ENCODE measurements around the gene PCYOX1L.
A peak's percentile ranks its signal among the peaks of the same experiment; 100 is the strongest.

Gene PCYOX1L

DNA sequence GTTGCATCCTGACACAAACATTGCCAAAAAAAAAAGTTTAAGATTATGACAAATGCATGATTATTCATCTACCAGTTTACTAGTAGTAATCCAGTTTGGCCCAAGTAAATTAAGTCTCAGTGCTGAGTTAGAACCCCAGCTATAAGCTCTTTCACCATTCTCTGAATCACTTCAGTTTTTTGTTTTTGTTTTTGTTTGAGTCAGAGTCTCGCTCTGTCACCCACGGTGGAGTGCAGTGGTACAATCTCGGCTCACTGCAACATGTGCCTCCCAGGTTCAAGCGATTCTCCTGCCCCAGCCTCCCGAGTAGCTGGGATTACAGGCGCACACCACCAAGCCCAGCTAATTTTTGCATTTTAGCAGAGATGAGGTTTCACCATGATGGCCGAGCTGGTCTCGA lies 1.5 kb upstream of the PCYOX1L start:
- no peak for DNase-seq (ENCODE audit: low read depth)
- no peak overlapping the region for H3K4me3 ChIP-seq (replicated peaks; ENCODE audit: low read depth, low read length)
- TF ChIP-seq, protein P1, sequence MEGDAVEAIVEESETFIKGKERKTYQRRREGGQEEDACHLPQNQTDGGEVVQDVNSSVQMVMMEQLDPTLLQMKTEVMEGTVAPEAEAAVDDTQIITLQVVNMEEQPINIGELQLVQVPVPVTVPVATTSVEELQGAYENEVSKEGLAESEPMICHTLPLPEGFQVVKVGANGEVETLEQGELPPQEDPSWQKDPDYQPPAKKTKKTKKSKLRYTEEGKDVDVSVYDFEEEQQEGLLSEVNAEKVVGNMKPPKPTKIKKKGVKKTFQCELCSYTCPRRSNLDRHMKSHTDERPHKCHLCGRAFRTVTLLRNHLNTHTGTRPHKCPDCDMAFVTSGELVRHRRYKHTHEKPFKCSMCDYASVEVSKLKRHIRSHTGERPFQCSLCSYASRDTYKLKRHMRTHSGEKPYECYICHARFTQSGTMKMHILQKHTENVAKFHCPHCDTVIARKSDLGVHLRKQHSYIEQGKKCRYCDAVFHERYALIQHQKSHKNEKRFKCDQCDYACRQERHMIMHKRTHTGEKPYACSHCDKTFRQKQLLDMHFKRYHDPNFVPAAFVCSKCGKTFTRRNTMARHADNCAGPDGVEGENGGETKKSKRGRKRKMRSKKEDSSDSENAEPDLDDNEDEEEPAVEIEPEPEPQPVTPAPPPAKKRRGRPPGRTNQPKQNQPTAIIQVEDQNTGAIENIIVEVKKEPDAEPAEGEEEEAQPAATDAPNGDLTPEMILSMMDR (IDR thresholded peaks at IDR 0.05; ENCODE audit: low read length, missing control alignments), result no peak

DNA sequence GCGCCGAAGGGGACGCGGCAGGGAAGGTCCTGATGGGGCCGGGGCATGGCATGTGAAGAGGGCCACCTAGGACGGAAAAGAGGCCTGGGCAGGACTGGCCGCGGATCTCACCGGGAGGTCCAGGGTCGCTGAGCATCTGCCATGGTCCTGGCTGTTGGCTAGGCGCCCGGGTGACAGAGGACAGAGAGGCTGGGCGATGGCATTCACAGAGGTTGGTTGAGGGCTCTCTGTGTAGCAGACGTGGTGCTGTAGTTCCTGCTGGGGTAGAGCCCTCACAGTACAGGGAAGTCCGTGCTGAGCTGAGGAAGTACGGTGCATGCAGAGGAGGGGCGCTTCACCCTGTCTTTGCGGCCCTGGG lies 427 bp downstream of the PCYOX1L start:
- H3K4me3 ChIP-seq (replicated peaks; ENCODE audit: low read depth, low read length), result peak overlapping the region; percentile 75
- no peak for DNase-seq (ENCODE audit: low read depth)
- TF ChIP-seq, protein P1 (IDR thresholded peaks at IDR 0.05; ENCODE audit: low read length, missing control alignments), result no peak

DNA sequence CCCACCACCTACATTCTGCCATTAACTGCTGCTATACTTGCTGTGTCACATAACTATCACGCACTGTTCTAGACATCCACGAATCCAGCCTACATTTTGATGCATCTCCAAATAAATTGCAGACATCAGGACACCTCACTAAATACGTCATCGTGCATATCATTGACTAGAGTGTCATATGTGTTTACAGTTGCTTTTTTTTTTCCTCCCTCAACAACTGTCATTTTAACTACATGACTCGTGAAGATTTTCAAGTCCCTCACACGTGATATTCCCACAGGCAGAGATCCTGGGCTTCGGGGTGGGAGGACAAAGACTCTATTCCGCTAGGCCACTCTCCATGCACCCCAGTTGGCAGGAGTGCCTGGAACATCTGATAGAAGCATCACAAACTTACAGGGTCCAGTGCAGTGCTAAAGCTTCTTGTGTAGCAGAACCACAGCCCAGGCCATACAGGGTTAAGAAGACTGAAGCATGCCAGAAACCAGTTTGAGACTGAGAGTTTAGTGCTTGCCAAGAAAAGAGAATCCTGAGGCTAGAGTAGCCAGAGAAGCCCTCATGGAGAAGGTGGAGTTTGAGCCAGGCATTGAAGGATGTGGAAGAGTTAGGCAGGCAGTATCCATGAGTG lies 1.1 kb downstream of the PCYOX1L start:
- peak overlapping the region; percentile 75 for H3K4me3 ChIP-seq (replicated peaks; ENCODE audit: low read depth, low read length)
- TF ChIP-seq, protein P1 (IDR thresholded peaks at IDR 0.05; ENCODE audit: low read length, missing control alignments), result no peak

DNA sequence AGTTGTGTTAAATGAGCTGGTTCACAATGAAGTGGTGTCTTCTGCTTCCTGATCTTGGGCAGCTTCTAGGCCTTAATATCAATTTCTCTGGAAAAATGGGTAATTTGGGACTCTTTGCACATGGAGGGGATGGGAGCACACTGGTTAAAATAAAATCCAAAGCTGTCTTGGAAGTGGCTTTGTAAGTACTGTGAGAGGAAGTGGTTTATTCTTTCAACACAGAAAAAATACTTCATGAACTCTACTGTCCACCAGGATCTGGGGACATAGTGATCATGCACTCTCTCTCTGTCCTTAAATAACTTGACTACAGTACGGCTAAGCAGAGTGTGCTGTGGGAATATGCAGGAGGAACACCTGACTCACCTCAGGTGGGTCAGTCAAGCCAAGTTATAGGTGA lies 2.4 kb downstream of the PCYOX1L start:
- H3K4me3 ChIP-seq (replicated peaks; ENCODE audit: low read depth, low read length), result no peak overlapping the region
- TF ChIP-seq, protein P1 (IDR thresholded peaks at IDR 0.05; ENCODE audit: low read length, missing control alignments), result no peak
- no peak for DNase-seq (ENCODE audit: low read depth)

More for the DNA sequence above, 1.1 kb downstream of the PCYOX1L start:
- no peak for DNase-seq (ENCODE audit: low read depth)

DNA sequence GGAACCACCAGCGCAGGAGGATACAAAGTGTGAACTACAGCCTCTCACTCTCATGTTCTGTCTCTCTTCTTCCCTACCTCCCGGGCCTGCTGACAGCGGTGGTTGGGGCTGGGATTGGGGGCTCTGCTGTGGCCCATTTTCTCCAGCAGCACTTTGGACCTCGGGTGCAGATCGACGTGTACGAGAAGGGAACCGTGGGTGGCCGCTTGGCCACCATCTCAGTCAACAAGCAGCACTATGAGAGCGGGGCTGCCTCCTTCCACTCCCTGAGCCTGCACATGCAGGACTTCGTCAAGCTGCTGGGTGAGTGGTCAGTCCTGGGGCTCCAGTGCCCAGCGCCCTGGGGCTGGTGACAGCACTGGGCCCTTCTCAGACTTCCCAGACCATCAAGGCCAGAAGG lies 4.7 kb downstream of the PCYOX1L start:
- no peak for DNase-seq (ENCODE audit: low read depth)
- no peak overlapping the region for H3K4me3 ChIP-seq (replicated peaks; ENCODE audit: low read depth, low read length)
- TF ChIP-seq, protein P1 (IDR thresholded peaks at IDR 0.05; ENCODE audit: low read length, missing control alignments), result no peak

DNA sequence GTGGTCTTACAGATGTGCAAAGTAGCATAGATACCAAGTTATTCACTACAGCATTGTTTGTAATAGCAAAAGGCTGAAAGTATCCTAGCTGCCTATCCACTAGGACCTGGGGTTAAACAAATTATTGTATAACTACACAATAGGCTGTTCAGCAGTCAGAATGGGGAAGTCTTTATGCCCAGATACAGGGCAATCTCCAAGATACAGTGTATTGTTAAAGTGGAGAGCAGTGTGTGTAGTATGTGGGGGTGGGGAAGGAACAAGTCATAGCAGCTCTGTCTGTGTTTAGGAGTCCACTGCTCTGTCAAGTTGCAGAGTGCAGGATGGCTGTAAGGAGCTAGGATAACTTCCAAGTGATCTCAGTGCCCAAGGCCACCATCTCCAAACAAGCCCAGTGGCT lies 5.5 kb downstream of the PCYOX1L start:
- TF ChIP-seq, protein P1 (IDR thresholded peaks at IDR 0.05; ENCODE audit: low read length, missing control alignments), result no peak
- H3K4me3 ChIP-seq (replicated peaks; ENCODE audit: low read depth, low read length), result no peak overlapping the region
- no peak for DNase-seq (ENCODE audit: low read depth)

DNA sequence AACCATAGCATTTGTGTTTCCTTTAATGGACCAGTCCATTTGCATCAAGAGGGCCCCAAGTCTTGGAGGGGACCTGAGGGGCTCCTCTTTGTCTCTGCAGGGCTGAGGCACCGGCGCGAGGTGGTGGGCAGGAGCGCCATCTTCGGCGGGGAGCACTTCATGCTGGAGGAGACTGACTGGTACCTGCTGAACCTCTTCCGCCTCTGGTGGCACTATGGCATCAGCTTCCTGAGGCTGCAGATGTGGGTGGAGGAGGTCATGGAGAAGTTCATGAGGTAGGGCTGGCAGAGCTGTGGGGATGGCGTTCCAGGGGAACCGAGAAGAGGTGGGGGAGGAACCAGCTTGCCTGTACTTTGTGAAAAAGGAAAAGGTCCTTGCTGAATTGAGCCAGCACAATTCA lies 6.1 kb downstream of the PCYOX1L start:
- TF ChIP-seq, protein P1 (IDR thresholded peaks at IDR 0.05; ENCODE audit: low read length, missing control alignments), result no peak
- H3K4me3 ChIP-seq (replicated peaks; ENCODE audit: low read depth, low read length), result no peak overlapping the region
- no peak for DNase-seq (ENCODE audit: low read depth)
